Testis (tissue), 3 donors: ENCODE results near the gene CBLC. TPM values are rescaled to one million over a fixed set of nuclear protein-coding genes. Genes with fewer than 3 reads are reported as not detected.

Experiments
- microRNA-seq, 2 donors: library from miRNA; unstranded; fragments of <30 nt; microRNA quantifications; one replicate each; pipeline ENCODE4, GENCODE V29; 2016; ENCODE audit warnings: borderline number of aligned reads in 2 of 2, borderline replicate concordance in 1 of 2
- polyA plus RNA-seq: library from polyadenylated mRNA; stranded (reverse); fragments of 350-450 nt; fragmentation: Illumina TruSeq; extraction: RNeasy Lipid Tissue Mini Kit (QIAGEN cat#74804); gene quantifications from one replicate; pipeline ENCODE4 v1.2.3, GENCODE V29; 2014; ENCODE audit warnings: low read depth, low replicate concordance; ENCODE audit not compliant: insufficient read depth
- small RNA-seq, 2 donors: library from RNA; depleted of rRNA; stranded (forward); fragments of <200 nt; gene quantifications; one replicate each; pipeline ENCODE3, GENCODE V24; 2016
- total RNA-seq, 2 donors: library from RNA; depleted of rRNA; stranded (reverse); fragments of >200 nt; gene quantifications; one replicate each; pipeline ENCODE4 v1.2.3, GENCODE V29; 2016

The CBLC gene
- total and polyA plus RNA-seq, 3 donors from 2014 or later: 1.9 to 6.9 (median 4.9) TPM

Small RNAs within 50 kb of the gene (microRNA-seq; reads per million reads assigned to microRNA genes)
- 0 reads per million in 2 donors for gene MIR8085

Small RNAs within 50 kb of the gene (small RNA-seq; reads per million reads assigned to genes)
- 0 reads per million in 2 donors for gene RF00156

Other genes with a start within 250 kb of the CBLC start
- gene CEACAM20, start 248.2 kb upstream of the CBLC start, total RNA-seq: under 1 TPM; 0.62 to 0.87 TPM
- 0.53 TPM for gene CEACAM20, start 248.2 kb upstream of the CBLC start, polyA plus RNA-seq
- under 1 TPM; 0.37 to 0.79 TPM for gene IGSF23, start 164.3 kb upstream of the CBLC start, total RNA-seq
- gene IGSF23, start 164.3 kb upstream of the CBLC start, polyA plus RNA-seq: not detected
- gene PVR, start 134.0 kb upstream of the CBLC start, total RNA-seq: 10 to 100 TPM; 29.1 to 41.1 TPM
- 31.9 TPM for gene PVR, start 134.0 kb upstream of the CBLC start, polyA plus RNA-seq
- 10 to 100 TPM in 1 of 2 donors, 1 to 10 TPM in 1; 9.9 to 11.2 TPM for gene CEACAM19, start 106.4 kb upstream of the CBLC start, total RNA-seq
- 14.7 TPM for gene CEACAM19, start 106.4 kb upstream of the CBLC start, polyA plus RNA-seq
- under 1 TPM in 1 of 2 donors, not detected in 1; 0.50 TPM for gene CEACAM16, start 78.7 kb upstream of the CBLC start, total RNA-seq
- not detected for gene CEACAM16, start 78.7 kb upstream of the CBLC start, polyA plus RNA-seq
- gene BCL3, start 29.2 kb upstream of the CBLC start, total RNA-seq: 10 to 100 TPM; 31.7 to 38.1 TPM
- gene BCL3, start 29.2 kb upstream of the CBLC start, polyA plus RNA-seq: 15.5 TPM
- 100 to 1,000 TPM in 1 of 2 donors, 10 to 100 TPM in 1; 67.8 to 128 TPM for gene BCAM, start 31.2 kb downstream of the CBLC start, total RNA-seq
- 113 TPM for gene BCAM, start 31.2 kb downstream of the CBLC start, polyA plus RNA-seq
- 100 to 1,000 TPM; 268 to 278 TPM for gene NECTIN2, start 68.4 kb downstream of the CBLC start, total RNA-seq
- 158 TPM for gene NECTIN2, start 68.4 kb downstream of the CBLC start, polyA plus RNA-seq
- 10 to 100 TPM; 54.7 to 67.3 TPM for gene TOMM40, start 113.4 kb downstream of the CBLC start, total RNA-seq
- gene TOMM40, start 113.4 kb downstream of the CBLC start, polyA plus RNA-seq: 43.1 TPM
- 100 to 1,000 TPM; 215 to 494 TPM for gene APOE, start 127.9 kb downstream of the CBLC start, total RNA-seq
- gene APOE, start 127.9 kb downstream of the CBLC start, polyA plus RNA-seq: 185 TPM
- 10 to 100 TPM in 1 of 2 donors, 1 to 10 TPM in 1; 9.4 to 43.9 TPM for gene APOC1, start 136.7 kb downstream of the CBLC start, total RNA-seq
- gene APOC1, start 136.7 kb downstream of the CBLC start, polyA plus RNA-seq: 42.9 TPM
- not detected for gene APOC4, start 164.3 kb downstream of the CBLC start, total RNA-seq
- not detected for gene APOC4, start 164.3 kb downstream of the CBLC start, polyA plus RNA-seq
- gene APOC2, start 168.2 kb downstream of the CBLC start, total RNA-seq: 1 to 10 TPM; 1.1 to 1.2 TPM
- 2.9 TPM for gene APOC2, start 168.2 kb downstream of the CBLC start, polyA plus RNA-seq
- 100 to 1,000 TPM; 198 to 204 TPM for gene CLPTM1, start 177.5 kb downstream of the CBLC start, total RNA-seq
- 179 TPM for gene CLPTM1, start 177.5 kb downstream of the CBLC start, polyA plus RNA-seq
- gene RELB, start 223.6 kb downstream of the CBLC start, total RNA-seq: 1 to 10 TPM; 9.1 to 9.7 TPM
- 10.1 TPM for gene RELB, start 223.6 kb downstream of the CBLC start, polyA plus RNA-seq